ENCODE measurements around the gene LUC7L.
"Not testable (repeated sequence)": the region's sequence is repeated elsewhere in the genome, so short reads cannot be mapped to it uniquely, and the experiment has no call there.

DNA sequence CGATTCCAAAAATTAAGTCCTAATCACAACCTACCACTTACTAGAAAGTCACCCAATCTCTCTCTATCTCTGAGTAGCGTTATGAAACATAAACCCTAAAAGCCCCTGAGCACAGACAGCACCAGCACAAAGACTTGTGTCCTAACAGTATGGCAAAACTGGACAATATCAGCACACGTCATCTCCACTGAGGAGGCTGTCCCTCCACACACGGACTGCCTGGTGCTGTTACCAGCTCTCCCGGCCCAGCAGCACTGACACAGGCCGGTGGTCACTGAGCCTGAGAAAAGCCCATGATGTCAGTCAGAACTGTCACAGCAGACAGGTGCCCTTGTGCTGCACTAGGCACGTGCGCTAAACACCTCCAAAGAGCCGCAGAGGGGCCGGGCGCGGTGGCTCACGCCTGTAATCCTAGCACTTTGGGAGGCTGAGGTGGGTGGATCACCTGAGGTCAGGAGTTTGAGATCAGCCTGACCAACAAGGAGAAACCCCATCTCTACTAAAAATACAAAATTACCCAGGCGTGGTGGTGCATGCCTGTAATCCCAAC is 17.5 kb downstream of the LUC7L start:
- TF ChIP-seq, protein P1, sequence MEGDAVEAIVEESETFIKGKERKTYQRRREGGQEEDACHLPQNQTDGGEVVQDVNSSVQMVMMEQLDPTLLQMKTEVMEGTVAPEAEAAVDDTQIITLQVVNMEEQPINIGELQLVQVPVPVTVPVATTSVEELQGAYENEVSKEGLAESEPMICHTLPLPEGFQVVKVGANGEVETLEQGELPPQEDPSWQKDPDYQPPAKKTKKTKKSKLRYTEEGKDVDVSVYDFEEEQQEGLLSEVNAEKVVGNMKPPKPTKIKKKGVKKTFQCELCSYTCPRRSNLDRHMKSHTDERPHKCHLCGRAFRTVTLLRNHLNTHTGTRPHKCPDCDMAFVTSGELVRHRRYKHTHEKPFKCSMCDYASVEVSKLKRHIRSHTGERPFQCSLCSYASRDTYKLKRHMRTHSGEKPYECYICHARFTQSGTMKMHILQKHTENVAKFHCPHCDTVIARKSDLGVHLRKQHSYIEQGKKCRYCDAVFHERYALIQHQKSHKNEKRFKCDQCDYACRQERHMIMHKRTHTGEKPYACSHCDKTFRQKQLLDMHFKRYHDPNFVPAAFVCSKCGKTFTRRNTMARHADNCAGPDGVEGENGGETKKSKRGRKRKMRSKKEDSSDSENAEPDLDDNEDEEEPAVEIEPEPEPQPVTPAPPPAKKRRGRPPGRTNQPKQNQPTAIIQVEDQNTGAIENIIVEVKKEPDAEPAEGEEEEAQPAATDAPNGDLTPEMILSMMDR (IDR thresholded peaks at IDR 0.05), result not testable (repeated sequence)
- TF ChIP-seq, protein P2, sequence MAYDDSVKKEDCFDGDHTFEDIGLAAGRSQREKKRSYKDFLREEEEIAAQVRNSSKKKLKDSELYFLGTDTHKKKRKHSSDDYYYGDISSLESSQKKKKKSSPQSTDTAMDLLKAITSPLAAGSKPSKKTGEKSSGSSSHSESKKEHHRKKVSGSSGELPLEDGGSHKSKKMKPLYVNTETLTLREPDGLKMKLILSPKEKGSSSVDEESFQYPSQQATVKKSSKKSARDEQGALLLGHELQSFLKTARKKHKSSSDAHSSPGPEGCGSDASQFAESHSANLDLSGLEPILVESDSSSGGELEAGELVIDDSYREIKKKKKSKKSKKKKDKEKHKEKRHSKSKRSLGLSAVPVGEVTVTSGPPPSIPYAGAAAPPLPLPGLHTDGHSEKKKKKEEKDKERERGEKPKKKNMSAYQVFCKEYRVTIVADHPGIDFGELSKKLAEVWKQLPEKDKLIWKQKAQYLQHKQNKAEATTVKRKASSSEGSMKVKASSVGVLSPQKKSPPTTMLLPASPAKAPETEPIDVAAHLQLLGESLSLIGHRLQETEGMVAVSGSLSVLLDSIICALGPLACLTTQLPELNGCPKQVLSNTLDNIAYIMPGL (CRISPR knock-in tag; IDR thresholded peaks at IDR 0.05; ENCODE audit: borderline replicate concordance), result not testable (repeated sequence)
- TF ChIP-seq POLR2A (IDR thresholded peaks at IDR 0.05; ENCODE audit: low read length), result not testable (repeated sequence)
